Erythroblast (primary cell): ENCODE measurements around the gene ZCCHC7.

ENCODE experiments used
- GATA1 ChIP-seq: IDR thresholded peaks from 2 replicates; pipeline ENCODE4 v1.6.1; 2011; ENCODE audit warnings: low read depth, mild to moderate bottlenecking, control low read depth, low read length, moderate library complexity
- POLR2A ChIP-seq: IDR thresholded peaks from 2 replicates; pipeline ENCODE4 v1.6.1; 2011; ENCODE audit warnings: mild to moderate bottlenecking, low read length

- TF ChIP-seq POLR2A (no peak), GATA1 (no peak)
These were observed 38.1 kb upstream of the ZCCHC7 start for GRCh38 chr9:37082214-37082765.
